ENCODE results near the gene BCAS4.
"Not testable (repeated sequence)": the region's sequence is repeated elsewhere in the genome, so short reads cannot be mapped to it uniquely, and the experiment has no call there.

The BCAS4 gene

GRCh38 chr20:50772420-50773185, 22.3 kb upstream of the BCAS4 start:
- Histone ChIP-seq H3K27me3 (ENCODE audit: insufficient read depth, low read length) (no peaks in the 10 kb centered on the region), H3K27ac (ENCODE audit: low read depth, low read length) (no peak overlapping the region)
- 80% methylated on average over 5 of the region's 5 CpGs for WGBS

GRCh38 chr20:50774515-50774914, 20.3 kb upstream of the BCAS4 start:
- no peak overlapping the region for H3K27ac ChIP-seq (ENCODE audit: low read depth, low read length)
- 97% methylated on average over 2 of the region's 3 CpGs for WGBS
- H3K27me3 ChIP-seq (ENCODE audit: insufficient read depth, low read length): no peaks in the 10 kb centered on the region
- no peaks in the 10 kb centered on the region for H3K9me3 ChIP-seq (ENCODE audit: insufficient read depth, low read depth, low read length)
- no peaks in the 10 kb centered on the region for H3K36me3 ChIP-seq (ENCODE audit: insufficient read depth, low read length)
- no peaks in the 10 kb centered on the region for H3K4me1 ChIP-seq (ENCODE audit: insufficient read depth, low read length)
- no peak overlapping the region for H3K9ac ChIP-seq (ENCODE audit: low read depth, low read length)
- no peak overlapping the region for H3K4me3 ChIP-seq (ENCODE audit: low read length)

More at GRCh38 chr20:50772420-50773185, 22.3 kb upstream of the BCAS4 start:
- H3K4me3 ChIP-seq (ENCODE audit: low read length): no peak overlapping the region
- no peaks in the 10 kb centered on the region for H3K36me3 ChIP-seq (ENCODE audit: insufficient read depth, low read length)
- no peaks in the 10 kb centered on the region for H3K9me3 ChIP-seq (ENCODE audit: insufficient read depth, low read depth, low read length)
- H3K4me1 ChIP-seq (ENCODE audit: insufficient read depth, low read length): peaks cover 3% of the 10 kb centered on the region; the same call in 1 of the 2 replicates
- no peak overlapping the region for H3K9ac ChIP-seq (ENCODE audit: low read depth, low read length)

GRCh38 chr20:50776122-50776817, 18.6 kb upstream of the BCAS4 start:
- Histone ChIP-seq H3K27me3 (ENCODE audit: insufficient read depth, low read length) (no peaks in the 10 kb centered on the region), H3K36me3 (ENCODE audit: insufficient read depth, low read length) (no peaks in the 10 kb centered on the region), H3K27ac (ENCODE audit: low read depth, low read length) (no peak overlapping the region), H3K4me1 (ENCODE audit: insufficient read depth, low read length) (no peaks in the 10 kb centered on the region), H3K9me3 (ENCODE audit: insufficient read depth, low read depth, low read length) (no peaks in the 10 kb centered on the region), H3K4me3 (ENCODE audit: low read length) (no peak overlapping the region), H3K9ac (ENCODE audit: low read depth, low read length) (no peak overlapping the region)
- WGBS: 76% methylated on average over 7 of the region's 8 CpGs

GRCh38 chr20:50777373-50777772, 17.5 kb upstream of the BCAS4 start:
- no peaks in the 10 kb centered on the region for H3K27me3 ChIP-seq (ENCODE audit: insufficient read depth, low read length)
- 100% methylated on average over 1 of the region's 2 CpGs for WGBS
- H3K9me3 ChIP-seq (ENCODE audit: insufficient read depth, low read depth, low read length): no peaks in the 10 kb centered on the region

GRCh38 chr20:50778994-50779393, 15.9 kb upstream of the BCAS4 start:
- 95% methylated on average over 8 of the region's 8 CpGs for WGBS
- H3K9me3 ChIP-seq (ENCODE audit: insufficient read depth, low read depth, low read length): not testable (repeated sequence)

More at GRCh38 chr20:50777373-50777772, 17.5 kb upstream of the BCAS4 start:
- Histone ChIP-seq H3K9ac (ENCODE audit: low read depth, low read length) (no peak overlapping the region), H3K27ac (ENCODE audit: low read depth, low read length) (no peak overlapping the region), H3K36me3 (ENCODE audit: insufficient read depth, low read length) (no peaks in the 10 kb centered on the region), H3K4me3 (ENCODE audit: low read length) (no peak overlapping the region), H3K4me1 (ENCODE audit: insufficient read depth, low read length) (no peaks in the 10 kb centered on the region)

GRCh38 chr20:50783390-50783789, 11.5 kb upstream of the BCAS4 start:
- H3K4me3 ChIP-seq (ENCODE audit: low read length): no peak overlapping the region
- H3K27ac ChIP-seq (ENCODE audit: low read depth, low read length): no peak overlapping the region
- no peak overlapping the region for H3K9ac ChIP-seq (ENCODE audit: low read depth, low read length)
- 92% methylated on average over 2 of the region's 2 CpGs for WGBS
- no peaks in the 10 kb centered on the region for H3K4me1 ChIP-seq (ENCODE audit: insufficient read depth, low read length)
- no peaks in the 10 kb centered on the region for H3K36me3 ChIP-seq (ENCODE audit: insufficient read depth, low read length)
- no peaks in the 10 kb centered on the region for H3K9me3 ChIP-seq (ENCODE audit: insufficient read depth, low read depth, low read length)
- no peaks in the 10 kb centered on the region for H3K27me3 ChIP-seq (ENCODE audit: insufficient read depth, low read length)

More at GRCh38 chr20:50778994-50779393, 15.9 kb upstream of the BCAS4 start:
- H3K36me3 ChIP-seq (ENCODE audit: insufficient read depth, low read length); H3K4me1 ChIP-seq (ENCODE audit: insufficient read depth, low read length); H3K9ac ChIP-seq (ENCODE audit: low read depth, low read length); H3K4me3 ChIP-seq (ENCODE audit: low read length); H3K27me3 ChIP-seq (ENCODE audit: insufficient read depth, low read length); H3K27ac ChIP-seq (ENCODE audit: low read depth, low read length): not testable (repeated sequence)

GRCh38 chr20:50783903-50784302, 11.0 kb upstream of the BCAS4 start:
- 96% methylated on average over 6 of the region's 6 CpGs for WGBS
- Histone ChIP-seq H3K27me3 (ENCODE audit: insufficient read depth, low read length) (no peaks in the 10 kb centered on the region), H3K9me3 (ENCODE audit: insufficient read depth, low read depth, low read length) (no peaks in the 10 kb centered on the region), H3K27ac (ENCODE audit: low read depth, low read length) (no peak overlapping the region), H3K36me3 (ENCODE audit: insufficient read depth, low read length) (no peaks in the 10 kb centered on the region), H3K4me3 (ENCODE audit: low read length) (no peak overlapping the region), H3K9ac (ENCODE audit: low read depth, low read length) (no peak overlapping the region), H3K4me1 (ENCODE audit: insufficient read depth, low read length) (no peaks in the 10 kb centered on the region)

GRCh38 chr20:50784464-50784863, 10.4 kb upstream of the BCAS4 start:
- Histone ChIP-seq H3K9me3 (ENCODE audit: insufficient read depth, low read depth, low read length) (no peaks in the 10 kb centered on the region), H3K36me3 (ENCODE audit: insufficient read depth, low read length) (no peaks in the 10 kb centered on the region)

GRCh38 chr20:50786703-50787102, 8.2 kb upstream of the BCAS4 start:
- no peaks in the 10 kb centered on the region for H3K36me3 ChIP-seq (ENCODE audit: insufficient read depth, low read length)
- no peak overlapping the region for H3K4me3 ChIP-seq (ENCODE audit: low read length)
- peaks cover 5% of the 10 kb centered on the region for H3K4me1 ChIP-seq (ENCODE audit: insufficient read depth, low read length)
- H3K9ac ChIP-seq (ENCODE audit: low read depth, low read length): no peak overlapping the region
- WGBS: 90% methylated on average over 9 of the region's 9 CpGs
- no peaks in the 10 kb centered on the region for H3K27me3 ChIP-seq (ENCODE audit: insufficient read depth, low read length)
- H3K9me3 ChIP-seq (ENCODE audit: insufficient read depth, low read depth, low read length): no peaks in the 10 kb centered on the region
- no peak overlapping the region for H3K27ac ChIP-seq (ENCODE audit: low read depth, low read length)

More at GRCh38 chr20:50784464-50784863, 10.4 kb upstream of the BCAS4 start:
- Histone ChIP-seq H3K4me1 (ENCODE audit: insufficient read depth, low read length) (no peaks in the 10 kb centered on the region), H3K27ac (ENCODE audit: low read depth, low read length) (no peak overlapping the region), H3K4me3 (ENCODE audit: low read length) (no peak overlapping the region), H3K27me3 (ENCODE audit: insufficient read depth, low read length) (no peaks in the 10 kb centered on the region), H3K9ac (ENCODE audit: low read depth, low read length) (no peak overlapping the region)
- 99% methylated on average over 4 of the region's 4 CpGs for WGBS

- H3K4me1 ChIP-seq (ENCODE audit: insufficient read depth, low read length): peaks cover 5% of the 10 kb centered on the region
- H3K27ac ChIP-seq (ENCODE audit: low read depth, low read length): no peak overlapping the region
- no peak overlapping the region for H3K4me3 ChIP-seq (ENCODE audit: low read length)
- H3K36me3 ChIP-seq (ENCODE audit: insufficient read depth, low read length): no peaks in the 10 kb centered on the region
- H3K9me3 ChIP-seq (ENCODE audit: insufficient read depth, low read depth, low read length): no peaks in the 10 kb centered on the region
- 99% methylated on average over 2 of the region's 2 CpGs for WGBS
- no peaks in the 10 kb centered on the region for H3K27me3 ChIP-seq (ENCODE audit: insufficient read depth, low read length)
- no peak overlapping the region for H3K9ac ChIP-seq (ENCODE audit: low read depth, low read length)
Measured at GRCh38 chr20:50787181-50787580, 7.7 kb upstream of the BCAS4 start.

Data from HUES64 (cell line).